Duodenal mucosa (tissue), 2 donors: ENCODE data around the gene TTR.

ENCODE experiments used
- H3K27ac ChIP-seq: one replicate; pipeline ENCODE4 v1.7.0; 2013; ENCODE audit warnings: low read depth, low read length
- H3K27me3 ChIP-seq, 2 donors: one replicate each; pipeline ENCODE4 v1.7.0; 2013; ENCODE audit warnings: low read length in 2 of 2, control low read depth in 1 of 2; ENCODE audit not compliant: insufficient read depth in 2 of 2, control insufficient read depth in 1 of 2
- H3K36me3 ChIP-seq, 2 donors: one replicate each; pipeline ENCODE4 v1.7.0; 2013; ENCODE audit warnings: low read length in 2 of 2, control low read depth in 1 of 2; ENCODE audit not compliant: insufficient read depth in 2 of 2, control insufficient read depth in 1 of 2
- H3K4me1 ChIP-seq, 2 donors: one replicate each; pipeline ENCODE4 v1.7.0; 2013; ENCODE audit warnings: low read length in 2 of 2, control low read depth in 1 of 2; ENCODE audit not compliant: insufficient read depth in 2 of 2, control insufficient read depth in 1 of 2
- H3K4me3 ChIP-seq, 2 donors: one replicate each; pipeline ENCODE4 v1.7.0; 2013; ENCODE audit warnings: low read length in 2 of 2, low read depth in 1 of 2
- H3K9ac ChIP-seq, 2 donors: one replicate each; pipeline ENCODE4 v1.7.0; 2013; ENCODE audit warnings: low read length in 2 of 2, low read depth in 1 of 2
- H3K9me3 ChIP-seq, 2 donors: one replicate each; pipeline ENCODE4 v1.7.0; 2013; ENCODE audit warnings: low read length in 2 of 2, control low read depth in 1 of 2; ENCODE audit not compliant: control insufficient read depth in 1 of 2

The TTR gene

DNA sequence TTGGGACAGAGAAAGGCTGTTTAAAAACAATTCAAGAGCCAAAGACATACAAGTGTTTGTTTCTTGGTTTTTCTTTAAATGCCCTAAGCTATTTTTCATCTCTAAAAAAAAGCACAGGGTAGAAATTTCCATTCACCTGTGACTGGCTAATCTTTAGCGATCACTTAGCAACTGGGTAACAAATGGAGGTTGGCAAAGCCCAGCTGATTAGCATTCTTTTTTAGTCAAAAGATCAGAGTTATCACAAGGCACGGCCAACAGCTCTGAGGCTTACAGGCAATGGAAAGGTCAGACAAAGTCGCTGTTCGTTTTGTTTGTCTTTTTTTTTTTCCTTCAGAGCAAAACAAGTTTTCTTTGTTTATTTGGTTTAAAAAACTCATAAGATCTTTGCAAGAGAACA lies 29.0 kb upstream of the TTR start:
- no peak overlapping the region for H3K27ac ChIP-seq
- no peak overlapping the region for H3K4me3 ChIP-seq
- H3K36me3 ChIP-seq, result no peaks in the 10 kb centered on the region
- no peaks in the 10 kb centered on the region for H3K27me3 ChIP-seq
- H3K9ac ChIP-seq, result no peak overlapping the region
- H3K9me3 ChIP-seq, result no peaks in the 10 kb centered on the region
- peaks cover 6 to 21% of the 10 kb centered on the region in 2 donors for H3K4me1 ChIP-seq

DNA sequence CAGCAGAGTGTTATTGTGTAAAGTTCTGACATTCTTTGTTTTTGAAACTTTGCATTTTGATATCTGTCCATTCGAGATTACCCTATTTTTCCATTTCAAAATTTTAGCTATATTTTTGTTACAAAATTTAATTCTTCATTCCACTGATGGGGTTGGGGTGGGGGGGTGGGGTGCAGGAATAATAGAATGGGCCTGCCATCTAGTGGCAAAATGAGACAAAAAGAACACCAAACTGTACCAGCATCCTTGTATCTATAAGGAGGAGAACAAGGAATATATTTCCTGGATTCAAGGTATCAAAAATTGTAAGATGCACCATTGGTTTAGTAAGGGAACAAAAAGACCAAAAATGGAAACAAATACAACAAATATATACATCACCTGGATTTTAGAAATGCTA lies 27.9 kb upstream of the TTR start:
- peaks cover 6 to 21% of the 10 kb centered on the region in 2 donors for H3K4me1 ChIP-seq
- H3K36me3 ChIP-seq, result no peaks in the 10 kb centered on the region
- H3K4me3 ChIP-seq, result no peak overlapping the region
- H3K9ac ChIP-seq, result no peak overlapping the region
- no peaks in the 10 kb centered on the region for H3K9me3 ChIP-seq
- no peak overlapping the region for H3K27ac ChIP-seq
- no peaks in the 10 kb centered on the region for H3K27me3 ChIP-seq

DNA sequence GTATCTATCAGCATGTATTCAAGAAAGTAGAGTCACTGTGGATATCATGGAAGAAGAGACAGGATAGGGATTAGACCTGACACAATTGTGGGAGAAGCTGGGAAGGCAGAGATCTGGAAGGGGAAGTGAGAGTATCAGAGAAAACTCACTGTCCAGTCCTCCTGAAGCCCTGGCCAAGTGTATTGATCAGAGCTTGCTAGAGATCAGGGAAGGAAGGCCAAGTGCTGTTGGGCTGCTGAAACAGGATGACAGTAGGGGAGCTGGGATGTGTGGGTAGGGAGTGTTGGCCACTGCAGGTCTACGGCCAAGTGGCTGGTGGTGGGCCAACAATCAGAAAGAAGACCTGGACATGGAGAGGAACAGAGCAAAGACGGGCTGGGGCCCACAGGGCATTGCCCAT lies 26.3 kb upstream of the TTR start:
- no peaks in the 10 kb centered on the region for H3K36me3 ChIP-seq
- H3K4me3 ChIP-seq, result no peak overlapping the region
- H3K4me1 ChIP-seq, result peaks cover 6 to 21% of the 10 kb centered on the region in 2 donors
- H3K9ac ChIP-seq, result no peak overlapping the region
- H3K27ac ChIP-seq, result no peak overlapping the region
- no peaks in the 10 kb centered on the region for H3K9me3 ChIP-seq
- no peaks in the 10 kb centered on the region for H3K27me3 ChIP-seq

DNA sequence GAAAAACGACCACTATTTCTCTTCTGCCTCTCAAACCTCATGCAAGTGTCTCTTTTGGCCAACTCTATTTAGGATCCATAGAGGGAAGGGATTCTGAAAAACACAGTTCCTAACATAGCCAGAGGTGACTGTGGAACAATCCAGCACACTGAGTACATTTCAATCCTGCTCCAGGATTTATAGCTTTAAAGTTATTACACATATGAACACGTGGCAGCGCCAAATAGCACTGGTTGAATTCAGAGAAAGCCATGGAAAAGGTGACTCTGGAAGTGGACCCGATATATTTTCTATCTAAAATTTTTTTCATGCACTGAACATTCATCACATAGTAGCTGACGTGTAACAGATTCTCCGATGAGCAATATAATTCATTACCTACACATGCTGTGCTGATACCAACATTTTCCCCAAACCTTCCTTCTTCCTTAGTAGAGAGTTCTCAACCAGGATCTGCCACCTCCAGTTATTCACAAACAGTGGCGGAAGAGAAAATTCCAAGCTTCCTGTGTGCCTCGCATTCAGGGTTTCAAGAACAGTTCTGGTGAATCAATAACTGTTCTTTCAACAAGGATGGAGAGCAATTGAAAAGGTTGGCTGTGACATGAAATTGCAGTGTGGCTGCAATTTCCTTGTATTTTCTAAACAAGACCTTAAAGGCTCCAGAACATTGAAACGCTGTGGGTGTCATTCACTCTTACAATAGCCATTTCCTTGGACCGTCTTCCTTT lies 25.7 kb upstream of the TTR start:
- H3K4me3 ChIP-seq, result no peak overlapping the region
- H3K4me1 ChIP-seq, result peaks cover 6 to 21% of the 10 kb centered on the region in 2 donors
- H3K27ac ChIP-seq, result no peak overlapping the region
- no peaks in the 10 kb centered on the region for H3K36me3 ChIP-seq
- no peak overlapping the region for H3K9ac ChIP-seq
- no peaks in the 10 kb centered on the region for H3K27me3 ChIP-seq
- H3K9me3 ChIP-seq, result no peaks in the 10 kb centered on the region

DNA sequence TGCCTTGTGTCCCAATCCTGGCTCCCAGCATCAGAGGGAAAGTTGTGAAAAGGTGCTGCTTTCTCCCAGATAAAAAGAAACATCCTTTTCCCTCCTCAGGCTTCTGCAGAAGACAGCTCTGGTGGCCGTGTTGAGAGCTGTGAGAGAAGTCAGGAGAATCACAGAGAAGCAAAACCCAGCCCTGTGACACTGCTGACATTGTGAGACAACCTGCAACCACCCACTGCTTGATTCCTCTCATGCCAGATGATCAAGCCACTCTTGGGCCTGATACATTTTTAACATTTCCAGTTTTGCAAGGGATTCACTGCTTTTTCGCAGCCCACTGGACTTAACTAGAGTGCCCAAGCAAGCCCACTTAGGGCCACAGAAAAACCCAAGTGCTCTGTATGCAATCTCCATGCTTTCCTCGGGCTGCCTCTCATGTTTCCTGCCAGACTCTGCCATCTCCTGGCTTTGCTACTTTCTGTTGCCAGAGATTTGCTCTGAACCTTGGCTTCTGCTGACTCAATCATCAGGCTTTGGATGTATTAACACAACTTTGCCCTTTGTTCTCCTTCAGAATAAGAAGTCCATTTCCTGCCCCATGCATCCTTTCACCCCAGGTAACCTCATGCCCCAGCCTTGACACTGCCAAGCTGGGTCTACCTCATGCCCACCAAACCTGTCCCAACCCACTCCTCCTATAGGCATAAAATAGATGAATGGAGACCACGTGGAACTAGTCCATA lies 24.9 kb upstream of the TTR start:
- Histone ChIP-seq H3K27ac (no peak overlapping the region), H3K9ac (peak overlapping the region in 1 of 2 donors; percentile 3), H3K4me3 (no peak overlapping the region), H3K9me3 (no peaks in the 10 kb centered on the region), H3K27me3 (no peaks in the 10 kb centered on the region), H3K4me1 (peaks cover 6 to 21% of the 10 kb centered on the region in 2 donors), H3K36me3 (no peaks in the 10 kb centered on the region)

DNA sequence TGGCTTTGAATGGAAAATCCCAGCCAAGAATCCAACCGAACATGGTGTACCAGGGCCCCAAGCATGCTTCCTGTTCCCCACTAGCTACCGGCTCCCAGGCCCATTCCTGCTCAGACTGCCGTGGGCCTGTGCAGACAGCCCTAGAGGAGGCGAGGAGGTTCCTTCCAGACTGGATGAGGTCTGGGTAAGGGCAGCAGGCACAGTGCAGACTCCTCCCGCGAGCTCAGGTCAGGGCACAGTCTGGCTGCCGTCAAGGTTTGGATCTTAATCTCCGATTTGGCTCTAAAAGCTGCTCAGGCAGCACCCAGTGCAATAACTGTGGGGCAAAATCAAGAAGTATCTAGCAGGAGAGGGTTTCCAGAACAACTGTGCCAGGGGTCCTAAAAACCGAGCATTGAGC lies 19.3 kb upstream of the TTR start:
- H3K36me3 ChIP-seq, result no peaks in the 10 kb centered on the region
- H3K27me3 ChIP-seq, result no peaks in the 10 kb centered on the region
- H3K9ac ChIP-seq, result no peak overlapping the region
- H3K4me1 ChIP-seq, result no peaks in the 10 kb centered on the region
- H3K27ac ChIP-seq, result no peak overlapping the region
- no peak overlapping the region for H3K4me3 ChIP-seq
- H3K9me3 ChIP-seq, result no peaks in the 10 kb centered on the region

DNA sequence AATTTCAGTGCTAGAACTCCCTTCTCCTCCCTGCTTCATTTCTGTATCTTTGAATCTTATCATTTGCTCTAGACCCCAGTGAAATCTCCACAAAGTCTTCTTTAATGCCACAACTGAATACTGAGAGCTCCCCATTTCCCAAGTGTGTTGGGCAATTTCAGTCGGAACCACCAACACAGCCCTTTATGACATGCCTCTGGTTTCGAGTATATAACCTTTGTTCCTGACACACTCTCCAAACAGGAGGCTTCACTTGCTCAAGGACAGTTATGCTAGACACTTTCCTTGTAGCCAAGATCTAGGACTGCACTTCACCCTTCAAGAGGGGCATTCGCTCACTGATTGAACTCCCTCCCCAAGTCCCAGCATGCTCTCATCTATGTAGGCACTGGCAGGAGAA lies 18.6 kb upstream of the TTR start:
- Histone ChIP-seq H3K27ac (no peak overlapping the region), H3K9ac (no peak overlapping the region), H3K9me3 (no peaks in the 10 kb centered on the region), H3K36me3 (no peaks in the 10 kb centered on the region), H3K4me3 (no peak overlapping the region), H3K4me1 (no peaks in the 10 kb centered on the region), H3K27me3 (no peaks in the 10 kb centered on the region)

DNA sequence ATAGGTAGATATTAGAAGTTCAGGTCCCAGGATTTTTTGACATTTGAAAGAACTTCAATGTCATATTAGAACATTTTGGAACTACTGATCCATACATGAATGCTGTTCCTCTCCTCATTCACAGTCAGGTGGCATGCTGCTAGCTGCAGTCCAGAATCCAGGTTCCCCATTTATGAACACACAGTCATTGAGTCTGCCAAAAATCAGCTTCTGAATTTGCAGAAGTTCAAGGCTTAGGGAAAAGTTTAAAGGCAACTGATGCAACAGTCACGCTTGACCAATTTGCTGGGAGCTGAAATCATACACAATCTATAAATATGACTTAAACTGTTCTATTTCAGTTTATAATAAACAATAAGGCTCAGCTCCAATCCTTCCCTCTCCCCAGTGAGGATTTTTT lies 17.3 kb upstream of the TTR start:
- Histone ChIP-seq H3K27ac (no peak overlapping the region), H3K4me1 (no peaks in the 10 kb centered on the region), H3K36me3 (no peaks in the 10 kb centered on the region), H3K4me3 (no peak overlapping the region), H3K27me3 (no peaks in the 10 kb centered on the region), H3K9ac (no peak overlapping the region), H3K9me3 (no peaks in the 10 kb centered on the region)

DNA sequence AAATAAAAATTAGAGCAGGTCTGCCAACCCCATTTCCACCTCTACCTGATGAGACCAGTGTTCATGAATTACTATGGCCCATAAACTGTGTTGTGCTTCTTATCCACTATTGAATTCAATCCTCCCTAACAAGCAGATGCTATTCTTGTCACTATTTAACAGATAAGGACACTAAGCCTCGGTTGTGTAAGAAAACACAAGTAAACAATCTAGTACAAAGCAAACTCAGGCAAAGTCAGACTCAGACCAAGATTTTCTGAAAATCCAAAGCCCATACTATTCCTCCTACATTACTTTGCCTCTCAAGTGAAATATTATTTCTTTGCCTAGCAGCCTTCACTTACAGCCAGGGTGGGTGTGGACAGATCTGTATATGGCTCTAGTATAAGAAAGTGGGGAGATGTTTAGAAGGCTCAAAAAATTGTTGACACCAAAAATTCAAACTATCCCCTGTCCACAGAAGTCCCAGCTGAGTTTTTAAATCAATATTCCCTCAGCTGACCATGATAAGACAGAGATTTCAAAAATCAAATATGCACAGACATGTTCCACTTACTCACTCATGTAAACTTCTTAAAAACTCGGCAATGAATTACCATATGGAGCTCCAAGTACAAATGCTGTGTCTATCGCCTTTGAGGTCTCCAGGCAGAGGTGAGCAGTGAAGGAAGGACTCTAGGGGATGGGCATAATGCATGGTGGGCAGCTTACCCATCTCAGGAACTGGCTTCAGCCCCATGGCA lies 16.0 kb upstream of the TTR start:
- no peaks in the 10 kb centered on the region for H3K9me3 ChIP-seq
- no peaks in the 10 kb centered on the region for H3K27me3 ChIP-seq
- H3K4me3 ChIP-seq, result no peak overlapping the region
- H3K27ac ChIP-seq, result no peak overlapping the region
- H3K36me3 ChIP-seq, result no peaks in the 10 kb centered on the region
- H3K4me1 ChIP-seq, result no peaks in the 10 kb centered on the region
- no peak overlapping the region for H3K9ac ChIP-seq

DNA sequence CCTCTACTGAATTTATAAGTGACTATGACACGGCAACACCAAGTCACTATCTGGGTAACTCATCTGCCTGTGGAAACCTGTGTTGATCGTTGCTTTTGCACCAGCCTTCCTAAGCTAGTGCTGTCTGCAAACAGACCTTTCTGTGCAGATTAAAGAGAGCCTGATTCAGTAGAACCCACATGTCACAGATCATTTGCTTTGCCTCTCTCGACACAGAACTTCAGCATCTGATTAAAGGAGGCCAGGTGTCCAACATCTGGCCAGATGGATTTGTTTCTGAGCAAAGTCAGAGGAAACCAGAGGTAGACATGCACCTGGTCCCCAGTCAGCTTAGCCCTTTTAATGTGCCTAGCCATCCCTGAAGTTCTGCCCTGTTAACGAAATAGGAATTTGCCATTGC lies 15.0 kb upstream of the TTR start:
- H3K27ac ChIP-seq, result no peak overlapping the region
- no peaks in the 10 kb centered on the region for H3K9me3 ChIP-seq

More for the DNA sequence above, 15.0 kb upstream of the TTR start:
- Histone ChIP-seq H3K27me3 (no peaks in the 10 kb centered on the region), H3K36me3 (no peaks in the 10 kb centered on the region), H3K9ac (no peak overlapping the region), H3K4me3 (no peak overlapping the region), H3K4me1 (no peaks in the 10 kb centered on the region)
